ENCODE measurements around the gene AUP1. TPM values are rescaled to one million over a fixed set of nuclear protein-coding genes. Genes with fewer than 3 reads are reported as not detected.
A peak's percentile ranks its signal among the peaks of the same experiment; 100 is the strongest.
"Not testable (repeated sequence)": the region's sequence is repeated elsewhere in the genome, so short reads cannot be mapped to it uniquely, and the experiment has no call there.

AUP1 gene
- 55.4 TPM for total RNA-seq

DNA sequence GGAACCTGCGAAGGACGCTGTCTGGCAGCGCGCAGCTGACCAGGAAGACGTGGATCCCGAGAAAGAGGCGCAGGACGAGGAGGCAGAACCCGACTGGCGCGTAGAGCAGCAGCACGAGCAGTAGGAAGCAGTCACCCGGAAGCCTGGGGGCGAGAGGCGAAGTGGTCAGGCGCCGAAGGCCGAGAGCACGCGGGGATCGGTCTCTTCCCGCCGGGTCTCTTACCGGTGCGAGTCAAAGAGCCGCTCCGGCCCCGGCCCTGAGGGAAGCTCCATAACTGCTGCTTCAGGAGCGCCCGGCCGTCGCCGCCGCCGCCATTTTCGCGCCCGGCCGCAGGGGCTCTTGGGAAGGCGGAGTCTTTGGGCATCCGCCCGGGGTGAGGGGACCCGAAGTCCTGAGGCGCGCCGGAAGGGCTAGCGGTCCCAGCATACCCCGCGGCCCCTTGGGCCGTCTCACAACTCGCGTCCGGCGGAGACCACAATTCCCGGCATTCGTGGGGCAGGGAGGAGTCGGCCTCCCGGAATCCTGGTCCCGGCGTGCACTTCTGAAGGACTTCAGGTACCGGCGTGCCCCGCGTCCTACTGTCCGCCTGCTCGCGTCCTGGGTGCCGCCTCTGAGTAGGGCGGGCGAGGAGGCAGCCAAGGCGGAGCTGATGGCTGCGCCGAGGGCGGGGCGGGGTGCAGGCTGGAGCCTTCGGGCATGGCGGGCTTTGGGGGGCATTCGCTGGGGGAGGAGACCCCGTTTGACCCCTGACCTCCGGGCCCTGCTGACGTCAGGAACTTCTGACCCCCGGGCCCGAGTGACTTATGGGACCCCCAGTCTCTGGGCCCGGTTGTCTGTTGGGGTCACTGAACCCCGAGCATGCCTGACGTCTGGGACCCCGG lies at the start of gene AUP1, which contains the start of gene HTRA2:
AUP1 (minus strand) TSS at position 350 of the 882 bp plus-strand sequence; CDS start at position 273, 77 bp downstream.
HTRA2 (plus strand) TSS at position 577 of the 882 bp plus-strand sequence; CDS start at position 651, 74 bp downstream.
- DNase-seq: peak; percentile 96

GRCh38 chr2:74578408-74578807 lies 48.9 kb upstream of the AUP1 start:
- no peak for DNase-seq

GRCh38 chr2:74577448-74577847 lies 47.9 kb upstream of the AUP1 start:
- DNase-seq: no peak

GRCh38 chr2:74576863-74577229 lies 47.3 kb upstream of the AUP1 start:
- DNase-seq: peak; percentile 66

GRCh38 chr2:74576211-74576862 lies 46.8 kb upstream of the AUP1 start:
- peak; percentile 52 for DNase-seq

GRCh38 chr2:74575320-74575719 lies 45.8 kb upstream of the AUP1 start:
- DNase-seq: no peak

DNA sequence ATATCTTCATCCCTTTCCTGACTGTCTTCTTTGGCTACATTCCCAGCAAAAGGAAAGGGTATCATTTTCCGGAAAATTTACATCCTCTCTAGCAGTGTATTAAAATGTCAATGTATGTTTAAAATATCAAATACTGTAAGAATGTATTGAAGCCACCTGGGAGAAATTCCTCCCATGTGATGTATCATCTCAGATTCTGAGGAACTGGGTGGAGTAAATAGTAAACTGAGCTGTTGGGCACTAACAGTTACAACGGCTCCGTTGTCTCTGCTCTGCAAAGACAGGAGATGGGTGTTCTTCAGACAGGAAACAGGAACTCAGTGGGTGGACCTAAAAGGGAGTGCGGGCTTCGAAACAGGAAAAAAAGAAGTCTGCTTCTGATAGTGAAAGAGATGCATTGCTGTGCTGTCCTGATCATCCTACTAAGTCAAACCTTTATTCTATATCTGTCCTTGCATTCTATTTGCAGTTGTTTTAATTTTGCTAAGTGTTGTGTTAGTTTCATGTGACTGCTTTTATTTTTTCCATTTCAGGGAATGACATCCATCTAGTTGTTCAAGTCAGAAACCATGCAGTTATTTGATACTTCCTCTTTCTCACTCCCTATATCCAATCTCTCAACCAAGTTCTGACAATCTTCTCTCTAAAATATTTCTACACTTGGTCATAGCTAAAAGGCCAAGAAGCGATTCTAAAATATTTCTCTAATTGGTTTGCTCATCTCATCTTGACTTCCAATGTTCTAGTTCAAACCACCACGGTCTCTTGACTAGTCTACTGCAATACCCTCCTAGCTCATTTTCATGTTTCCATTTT lies 44.4 kb upstream of the AUP1 start:
- DNase-seq: no peak

DNA sequence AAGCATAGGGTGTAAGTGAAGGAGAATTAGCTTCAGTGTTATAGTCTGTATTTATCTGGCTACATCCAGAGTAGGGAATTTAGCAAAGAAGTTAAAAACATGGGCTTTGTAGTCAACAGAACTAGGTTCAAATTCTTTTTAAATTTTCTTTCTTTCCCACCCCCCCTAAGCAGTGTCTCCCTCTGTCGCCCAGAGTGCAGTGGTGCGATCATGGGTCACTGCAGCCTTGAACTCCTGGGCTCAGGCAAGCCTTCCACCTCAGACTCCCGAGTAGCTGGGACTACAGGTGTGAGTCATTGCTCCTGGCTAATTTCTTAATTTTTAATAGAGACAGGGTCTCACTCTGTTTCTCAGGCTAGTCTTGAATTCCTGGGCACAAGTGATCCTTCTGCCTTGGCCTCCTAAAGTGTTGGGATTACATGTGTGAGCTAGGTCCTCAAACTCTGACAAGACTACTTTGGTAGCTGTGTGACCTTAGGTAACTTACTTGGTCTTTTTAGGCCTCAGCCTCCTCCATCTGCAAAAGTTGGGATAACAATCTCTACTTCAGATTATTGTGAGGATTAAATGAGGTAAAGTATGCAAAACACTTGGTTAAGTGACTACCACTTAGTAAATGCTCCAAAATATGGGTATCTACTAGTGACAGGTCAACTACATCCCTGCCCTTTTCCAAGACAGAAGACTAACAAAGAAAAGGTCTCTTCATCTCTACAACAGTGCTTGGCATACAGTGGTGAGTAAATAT lies 42.8 kb upstream of the AUP1 start:
- DNase-seq: no peak

- DNase-seq: no peak
These were observed 41.6 kb upstream of the AUP1 start for GRCh38 chr2:74571058-74571457.

- DNase-seq: no peak
These were observed 40.2 kb upstream of the AUP1 start for GRCh38 chr2:74569686-74570085.

- DNase-seq: no peak
These were observed 38.4 kb upstream of the AUP1 start for GRCh38 chr2:74567881-74568280.

DNA sequence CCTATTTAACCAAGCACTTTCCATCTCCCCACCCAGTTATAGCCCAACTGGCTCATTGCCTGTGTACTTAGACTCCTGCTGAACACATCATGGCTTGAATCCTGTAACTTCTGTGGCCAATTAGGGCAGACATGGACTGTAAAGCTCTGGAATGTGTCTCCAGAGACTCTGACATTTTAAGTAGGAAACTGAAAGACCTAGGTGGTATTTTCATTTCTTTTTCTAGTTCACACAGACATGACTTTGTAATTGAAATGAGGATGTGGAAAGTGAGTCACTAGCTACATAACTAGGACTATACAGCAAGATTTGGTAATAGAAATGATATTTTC lies 37.2 kb upstream of the AUP1 start:
- peak; percentile 13 for DNase-seq

DNA sequence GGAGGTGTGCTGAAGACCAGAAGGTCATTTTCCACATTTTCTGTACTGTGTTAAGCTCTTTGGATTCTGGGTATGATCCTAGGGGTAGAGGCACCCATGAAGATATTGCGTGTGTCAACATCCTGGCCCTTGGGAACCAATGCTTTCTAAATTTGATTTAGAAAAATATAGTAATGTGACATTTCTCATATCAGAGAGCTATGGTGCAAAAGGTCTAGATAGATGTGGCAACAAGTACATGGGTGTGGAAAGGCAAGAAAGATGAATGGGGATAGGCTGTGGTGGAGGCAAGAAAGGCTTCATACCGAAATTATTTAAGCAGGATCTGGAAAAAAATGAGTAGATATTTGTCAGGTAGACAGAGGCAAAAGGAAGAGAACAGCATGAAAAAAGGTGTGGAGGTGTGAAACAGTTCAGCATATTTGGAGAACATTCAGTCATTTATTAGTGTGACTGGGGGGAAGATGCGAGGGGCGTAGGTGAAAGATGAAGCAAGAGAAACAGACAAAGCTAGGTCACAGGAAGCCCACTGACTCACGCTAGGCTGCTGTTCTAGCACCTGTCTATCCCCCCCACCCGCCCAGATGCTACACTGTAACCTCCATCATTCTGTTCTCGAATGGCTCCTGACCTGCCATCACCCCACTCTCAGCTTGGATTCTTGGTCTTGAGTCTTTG lies 36.7 kb upstream of the AUP1 start:
- DNase-seq: no peak

GRCh38 chr2:74564222-74564621 lies 34.7 kb upstream of the AUP1 start:
- DNase-seq: no peak

DNA sequence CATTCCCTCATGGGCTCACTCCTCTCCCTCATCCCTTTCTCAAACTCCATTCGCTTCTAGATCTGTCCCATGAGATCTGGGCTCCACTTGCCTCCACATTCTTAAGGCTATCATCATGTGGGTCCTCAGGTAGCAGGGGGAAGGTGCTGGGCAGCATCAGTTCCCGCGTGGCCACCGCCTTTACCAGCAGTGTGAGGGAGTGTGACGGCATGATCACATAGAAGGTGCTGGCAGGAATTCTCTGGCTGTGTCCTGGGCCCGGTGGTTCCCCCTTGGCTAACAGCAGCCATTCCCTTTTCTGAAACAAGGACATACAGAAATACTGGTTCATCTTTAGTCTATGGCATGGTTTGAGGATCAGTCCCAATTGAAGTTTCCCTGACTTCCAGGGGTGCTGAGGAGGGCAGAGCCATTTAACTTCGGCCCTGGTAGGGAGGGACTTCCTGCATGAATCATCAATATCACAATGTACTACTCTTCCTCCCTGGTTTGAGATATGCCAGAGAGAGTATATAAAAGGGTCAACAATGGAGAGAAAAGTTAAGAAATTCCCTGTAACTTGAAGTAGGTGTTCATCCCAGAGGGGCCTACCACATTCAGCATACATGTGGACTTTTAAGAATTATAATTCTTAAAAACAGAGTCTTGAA lies 32.7 kb upstream of the AUP1 start:
- DNase-seq: no peak

DNA sequence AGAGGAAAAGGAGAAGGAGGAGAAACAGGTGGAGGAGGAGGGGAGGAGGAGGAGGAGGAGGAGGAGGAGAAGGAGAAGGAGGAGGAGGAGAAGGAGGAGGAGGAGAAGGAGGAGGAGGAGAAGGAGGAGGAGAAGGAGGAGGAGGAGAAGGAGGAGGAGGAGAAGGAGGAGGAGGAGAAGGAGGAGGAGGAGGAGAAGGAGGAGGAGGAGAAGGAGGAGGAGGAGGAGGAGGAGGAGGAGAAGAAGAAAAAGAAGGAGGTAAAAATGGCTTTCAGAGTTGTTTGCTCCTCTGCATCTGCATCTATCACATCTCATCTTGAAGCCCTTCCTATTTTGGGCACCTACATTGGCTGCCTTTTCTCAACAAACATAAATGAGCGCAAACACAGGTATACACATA lies 31.5 kb upstream of the AUP1 start:
- DNase-seq: not testable (repeated sequence)

- DNase-seq: no peak
These were observed 31.1 kb upstream of the AUP1 start for GRCh38 chr2:74560591-74560990.

DNA sequence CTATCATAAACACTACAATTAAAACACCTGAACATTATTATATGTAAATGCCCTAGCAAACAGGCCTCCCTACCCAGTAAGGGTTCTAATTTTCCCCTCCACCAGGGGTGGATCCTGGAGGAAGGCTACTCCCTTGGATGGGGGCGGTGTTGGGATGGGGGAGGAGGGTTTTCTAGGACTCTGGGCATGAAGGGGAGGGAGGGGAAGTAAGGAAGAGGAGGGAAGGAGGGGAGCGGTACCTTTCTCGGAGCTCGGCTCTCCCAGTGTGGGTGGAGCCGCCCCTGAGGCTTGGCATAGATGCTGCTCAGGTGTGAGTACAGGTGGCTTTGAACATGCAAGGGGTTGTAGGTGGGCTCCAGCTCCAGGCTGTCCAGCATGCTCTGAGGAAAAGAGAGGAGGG lies 30.4 kb upstream of the AUP1 start:
- no peak for DNase-seq

- DNase-seq: no peak
These were observed 29.1 kb upstream of the AUP1 start for GRCh38 chr2:74558284-74559230.
